ENCODE results near the gene LIX1. TPM values are rescaled to one million over a fixed set of nuclear protein-coding genes. Genes with fewer than 3 reads are reported as not detected.
A peak's percentile ranks its signal among the peaks of the same experiment; 100 is the strongest.

The LIX1 gene
- total and polyA plus RNA-seq, 2 of the 13 experiments (the other 11 are each of a cell fraction or from before 2014, with no cell fraction given) = not detected

- no peak for TF ChIP-seq TFAP4 (IDR thresholded peaks at IDR 0.05; ENCODE audit: borderline replicate concordance, low read depth)
- 0 out of 4 replicates have a peak, but pooled peaks have one; percentile 10 to 32 for TF ChIP-seq MAFK (conservative IDR thresholded peaks at IDR 0.05 in 1 of 2, IDR thresholded peaks at IDR 0.05 in 1 of 2; ENCODE audit: low read length in 2 of 2)
- H3K27ac ChIP-seq (ENCODE audit: extremely low read length, insufficient read depth, low read length) = no peak overlapping the region
- no peaks in the 10 kb centered on the region for H3K4me1 ChIP-seq (ENCODE audit: insufficient read depth, low read length)
- ChIA-PET CTCF (ENCODE audit: low intra/inter-chr PET ratio, low total read pairs) (no interaction called here), POLR2A (no interaction called here)
- no peaks in the 10 kb centered on the region; a peak in 1 of 5 replicates for H3K27me3 ChIP-seq (ENCODE audit: control insufficient read depth in 1 of 2, insufficient read depth in 2 of 2, low read length in 2 of 2)
- no peak overlapping the region for H3K9ac ChIP-seq (ENCODE audit: insufficient read depth, low read depth, low read length)
- H3K36me3 ChIP-seq (replicated peaks in 1 of 2; ENCODE audit: control insufficient read depth in 1 of 2, insufficient read depth in 2 of 2, low read length in 2 of 2) = no peaks in the 10 kb centered on the region
- ATAC-seq (no peak), FAIRE-seq (no peak), DNase-seq (ENCODE audit: low spot score) (no peak)
- no peak overlapping the region for H2AFZ ChIP-seq (ENCODE audit: low read length)
- H3K9me3 ChIP-seq (ENCODE audit: low read length) = no peaks in the 10 kb centered on the region
- H3K4me2 ChIP-seq (ENCODE audit: low read depth, low read length) = no peak overlapping the region
- no peaks in the 10 kb centered on the region for H3K79me2 ChIP-seq (ENCODE audit: insufficient read depth, low read length)
- no peak overlapping the region for H3K4me3 ChIP-seq (replicated peaks in 1 of 3; ENCODE audit: insufficient read depth in 1 of 3, low read depth in 2 of 3, low read length in 3 of 3)
- intact Hi-C loops (cut with micrococcal nuclease; ENCODE audit: unreplicated experiment) (no loop called here), in situ Hi-C loops (cut with HindIII; ENCODE audit: extremely low pct_ligation_motif_present, low pct_unique_long_range_greater_than_20kb) (no loop called here)
- BruUV-seq (replicated peaks) = no TSS peak
- H4K20me1 ChIP-seq (ENCODE audit: insufficient read depth, low read length) = no peaks in the 10 kb centered on the region
Observed at GRCh38 chr5:97070234-97070633, 72.2 kb downstream of the LIX1 start.

- DNase-seq (ENCODE audit: low spot score) (no peak), FAIRE-seq (no peak), ATAC-seq (no peak)
- intact Hi-C loops (cut with micrococcal nuclease; ENCODE audit: unreplicated experiment) = no loop called here
- 49% methylated on average over 4 of the region's 4 CpGs for WGBS (ENCODE audit: low lambda C conversion rate)
- POLR2A ChIA-PET = no interaction called here
- no peak overlapping the region for H3K27ac ChIP-seq (ENCODE audit: extremely low read length, insufficient read depth, low read length)
- H3K9ac ChIP-seq (ENCODE audit: insufficient read depth, low read depth, low read length) = no peak overlapping the region
- CTCF ChIA-PET (ENCODE audit: low intra/inter-chr PET ratio, low total read pairs) = no interaction called here
- no peaks in the 10 kb centered on the region for H4K20me1 ChIP-seq (ENCODE audit: insufficient read depth, low read length)
- in situ Hi-C loops (cut with HindIII; ENCODE audit: extremely low pct_ligation_motif_present, low pct_unique_long_range_greater_than_20kb) = no loop called here
- H3K4me2 ChIP-seq (ENCODE audit: low read depth, low read length) = no peak overlapping the region
- no peaks in the 10 kb centered on the region for H3K36me3 ChIP-seq (replicated peaks in 1 of 2; ENCODE audit: control insufficient read depth in 1 of 2, insufficient read depth in 2 of 2, low read length in 2 of 2)
- no peaks in the 10 kb centered on the region for H3K9me3 ChIP-seq (ENCODE audit: low read length)
- no TSS peak for BruUV-seq (replicated peaks)
- H3K79me2 ChIP-seq (ENCODE audit: insufficient read depth, low read length) = no peaks in the 10 kb centered on the region
- H3K4me1 ChIP-seq (ENCODE audit: insufficient read depth, low read length) = no peaks in the 10 kb centered on the region
- no peak overlapping the region for H2AFZ ChIP-seq (ENCODE audit: low read length)
- no peaks in the 10 kb centered on the region for H3K27me3 ChIP-seq (ENCODE audit: control insufficient read depth in 1 of 2, insufficient read depth in 2 of 2, low read length in 2 of 2)
- no peak overlapping the region for H3K4me3 ChIP-seq (replicated peaks in 1 of 3; ENCODE audit: insufficient read depth in 1 of 3, low read depth in 2 of 3, low read length in 3 of 3)
- no peak for TF ChIP-seq ZNF576 (CRISPR knock-in tag; IDR thresholded peaks at IDR 0.05)
- no peak for TF ChIP-seq ZXDC (CRISPR knock-in tag; IDR thresholded peaks at IDR 0.05)
- no peak for TF ChIP-seq SALL2 (CRISPR knock-in tag; IDR thresholded peaks at IDR 0.05)
- no peak for TF ChIP-seq SALL1 (CRISPR knock-in tag; IDR thresholded peaks at IDR 0.05)
- no peak for TF ChIP-seq ZNF782 (CRISPR knock-in tag; IDR thresholded peaks at IDR 0.05; ENCODE audit: borderline replicate concordance)
- TF ChIP-seq ZBTB33 (CRISPR knock-in tag; IDR thresholded peaks at IDR 0.05) = no peak
- no peak for TF ChIP-seq ZNF720 (CRISPR knock-in tag; IDR thresholded peaks at IDR 0.05)
- no peak for TF ChIP-seq PAF1 (CRISPR knock-in tag; IDR thresholded peaks at IDR 0.05)
- TF ChIP-seq HOXA7 (CRISPR knock-in tag; IDR thresholded peaks at IDR 0.05) = no peak
- TF ChIP-seq POLR2AphosphoS5 (IDR thresholded peaks at IDR 0.05; ENCODE audit: low read depth, low read length) = no peak
- TF ChIP-seq RFX3 (CRISPR knock-in tag; IDR thresholded peaks at IDR 0.05) = no peak
- TF ChIP-seq ZSCAN21 (CRISPR knock-in tag; IDR thresholded peaks at IDR 0.05; ENCODE audit: borderline replicate concordance) = no peak
Observed at GRCh38 chr5:97067296-97067850, 75.0 kb downstream of the LIX1 start.
